GM12878 (cell line): ENCODE measurements around the gene STX3. TPM values are rescaled to one million over a fixed set of nuclear protein-coding genes. Genes with fewer than 3 reads are reported as not detected.

Experiments
- ATAC-seq: fragments of 200-7000 bp; cut with Tn5 transposase; 3 replicates; pipeline ENCODE4 v1.9.1; 2020; ENCODE audit warnings: mild to moderate bottlenecking, moderate library complexity
- BruUV-seq: library from RNA; stranded (reverse); fragments of 400-500 nt; replicated peaks from 2 replicates; lab custom pipeline; 2021; lab: Mats Ljungman, UMichigan
- CTCF ChIA-PET: fragments of 300-600 bp; sonication (Branson Sonifier 250); formaldehyde crosslinking; extraction: SDS; loops from one replicate; lab custom pipeline; 2021; ENCODE audit warnings: inconsistent platforms; lab: Yijun Ruan, JAX
- POLR2A ChIA-PET: fragments of 350-600 bp; formaldehyde crosslinking; extraction: SDS; loops from one replicate; lab custom pipeline; 2021; ENCODE audit warnings: inconsistent platforms; lab: Charles Lee
- RAD21 ChIA-PET: fragments of 300-600 bp; sonication (Branson Sonifier 250); formaldehyde crosslinking; loops from one replicate; lab custom pipeline; 2023; ENCODE audit warnings: antibody characterized with exemption; ENCODE audit not compliant: unreplicated experiment; lab: Charles Lee
- SMC1A ChIA-PET: fragments of 300-600 bp; sonication (Branson Sonifier 250); formaldehyde crosslinking; loops from one replicate; lab custom pipeline; 2023; ENCODE audit not compliant: unreplicated experiment, uncharacterized antibody; lab: Charles Lee
- DNase-seq: peaks from one replicate; pipeline ENCODE4 v3.0.0-alpha.2; 2011; ENCODE audit warnings: low read depth, low spot score
- FAIRE-seq: peaks from 3 replicates; lab custom pipeline; 2011; peaks lifted over from hg19 to GRCh38; lab: Jason Lieb, UNC
- H2AFZ ChIP-seq: 2 replicates; pipeline ENCODE4 v1.6.0; 2011; ENCODE audit warnings: low read depth, low read length, control low read depth; ENCODE audit not compliant: control insufficient read depth
- H3K27ac ChIP-seq: 2 replicates; pipeline ENCODE4 v1.5.1; 2011; ENCODE audit warnings: control low read depth; ENCODE audit not compliant: control insufficient read depth, insufficient read depth
- H3K27me3 ChIP-seq, 2 experiments: replicated peaks in 1 of 2; 2 replicates each; pipeline versions ENCODE4 v1.6.0 to v1.6.1; 2011; ENCODE audit warnings: low read length in 1 of 2; ENCODE audit not compliant: control insufficient read depth in 2 of 2, insufficient read depth in 2 of 2
- H3K36me3 ChIP-seq, 2 experiments: 2 replicates each; pipeline ENCODE4 v1.5.1; 2011; ENCODE audit warnings: low read length in 1 of 2; ENCODE audit not compliant: control insufficient read depth in 2 of 2, insufficient read depth in 2 of 2
- H3K4me1 ChIP-seq: 2 replicates; pipeline ENCODE4 v1.6.1; 2011; ENCODE audit warnings: mild to moderate bottlenecking, low read length, moderate library complexity, mixed read lengths; ENCODE audit not compliant: control insufficient read depth, insufficient read depth
- H3K4me2 ChIP-seq: 2 replicates; pipeline ENCODE4 v1.6.0; 2011; ENCODE audit warnings: control low read depth; ENCODE audit not compliant: control insufficient read depth, insufficient read depth
- H3K4me3 ChIP-seq: fragments of 200-600 bp; sonication (generic); 2 replicates; pipeline ENCODE4 v1.5.1; 2016
- H3K79me2 ChIP-seq: 2 replicates; pipeline ENCODE4 v1.6.0; 2011; ENCODE audit warnings: low read length; ENCODE audit not compliant: control insufficient read depth, insufficient read depth
- H3K9ac ChIP-seq: 2 replicates; pipeline ENCODE4 v1.8.0; 2011; ENCODE audit warnings: low read length, control low read depth, mixed read lengths; ENCODE audit not compliant: control insufficient read depth, insufficient read depth
- H3K9me3 ChIP-seq: replicated peaks from 3 replicates; pipeline ENCODE4 v1.5.1; 2011; ENCODE audit warnings: mild to moderate bottlenecking, low read length; ENCODE audit not compliant: control insufficient read depth, insufficient read depth
- H4K20me1 ChIP-seq: 2 replicates; pipeline ENCODE4 v1.6.0; 2011; ENCODE audit not compliant: control insufficient read depth, insufficient read depth
- BMI1 ChIP-seq: fragments of 450-650 bp; IDR thresholded peaks from 2 replicates; pipeline ENCODE4 v1.6.1; 2016; ENCODE audit warnings: mild to moderate bottlenecking, moderate library complexity, borderline replicate concordance
- CEBPB ChIP-seq, 2 experiments: fragments of 150-350 bp in 1 of 2; IDR thresholded peaks; 2 replicates each; pipeline ENCODE4 v1.6.1; 2012 to 2014; ENCODE audit warnings: low read depth in 2 of 2, low read length in 2 of 2, borderline replicate concordance in 1 of 2, inconsistent platforms in 1 of 2
- EED ChIP-seq: sonication (generic); IDR thresholded peaks from 2 replicates; pipeline ENCODE4 v1.6.1; 2016; ENCODE audit warnings: antibody characterized with exemption, low read depth
- EZH2 ChIP-seq: IDR thresholded peaks from 2 replicates; pipeline ENCODE4 v1.6.1; 2012; ENCODE audit warnings: low read depth, mild to moderate bottlenecking, control low read depth, inconsistent platforms, low read length, borderline replicate concordance; ENCODE audit not compliant: control insufficient read depth
- GABPA ChIP-seq: IDR thresholded peaks from 2 replicates; pipeline ENCODE4 v1.6.1; 2014; ENCODE audit warnings: antibody characterized with exemption, low read depth, mild to moderate bottlenecking, inconsistent platforms
- MEF2A ChIP-seq: IDR thresholded peaks from 2 replicates; pipeline ENCODE4 v1.6.1; 2011; ENCODE audit warnings: low read depth, mild to moderate bottlenecking, low read length, moderate library complexity; ENCODE audit not compliant: insufficient read depth
- MEF2B ChIP-seq: fragments of 450-650 bp; IDR thresholded peaks from 2 replicates; pipeline ENCODE4 v1.6.1; 2018; ENCODE audit warnings: mild to moderate bottlenecking, moderate library complexity; ENCODE audit not compliant: partially characterized antibody, poor library complexity, severe bottlenecking
- RB1 ChIP-seq: fragments of 450-650 bp; formaldehyde crosslinking; IDR thresholded peaks from 2 replicates; pipeline ENCODE4 v1.6.1; 2017; ENCODE audit warnings: mild to moderate bottlenecking, borderline replicate concordance
- SREBF1 ChIP-seq: IDR thresholded peaks from 2 replicates; pipeline ENCODE4 v1.6.1; 2012; ENCODE audit warnings: mild to moderate bottlenecking, low read length
- TBL1XR1 ChIP-seq: IDR thresholded peaks from 2 replicates; pipeline ENCODE4 v1.6.1; 2012; ENCODE audit warnings: low read depth, low read length, improper control_type of control experiment
- ZNF622 ChIP-seq: fragments of 450-650 bp; IDR thresholded peaks from 2 replicates; pipeline ENCODE4 v1.6.1; 2017; ENCODE audit warnings: mild to moderate bottlenecking, inconsistent platforms
- ZSCAN29 ChIP-seq: fragments of 450-650 bp; IDR thresholded peaks from 2 replicates; pipeline ENCODE4 v1.6.1; 2017; ENCODE audit warnings: mild to moderate bottlenecking, moderate library complexity
- WGBS: methylation state at CpG from one replicate; pipeline ENCODE4 v1.1.6; 2016; ENCODE audit warnings: low lambda C conversion rate; ENCODE audit not compliant: insufficient replicate concordance, insufficient coverage; ENCODE audit errors: missing lambda C conversion rate; 5-methylcytosine and 5-hydroxymethylcytosine counted together
- in situ Hi-C: fragments of 300-500 bp; cut with MboI; formaldehyde crosslinking; loops from 9 replicates; pipeline ENCODE4 v1.14.3; 2018; ENCODE audit warnings: mixed read lengths
- intact Hi-C: fragments of 100-400 bp; cut with micrococcal nuclease; formaldehyde crosslinking; loops from one replicate; pipeline ENCODE4 v1.14.2; 2022; ENCODE audit not compliant: unreplicated experiment
- polyA plus RNA-seq, 11 experiments: library from polyadenylated mRNA; depleted of rRNA in 4 of 11; unstranded in 6 of 11; stranded (reverse) in 5 of 11; fragments of >200 nt; fragmentation: Nextera tagmentation in 4 of 11; fragmentation: Illumina TruSeq in 1 of 11; extraction: Ambion mirVana in 4 of 11; extraction: Trizol in 1 of 11; gene quantifications; 1 replicate in 1 of 11; 2 replicates in 10 of 11; pipeline versions ENCODE4 v1.2.1 to v1.2.3, GENCODE V29; 2011 to 2016; ENCODE audit warnings: inconsistent platforms in 2 of 11, missing spikeins in 2 of 11, low read depth in 1 of 11
- total RNA-seq, 4 experiments: library from RNA; depleted of rRNA in 3 of 4; stranded (reverse); fragments of >200 nt in 3 of 4; fragmentation: Illumina TruSeq in 1 of 4; extraction: Trizol in 1 of 4; gene quantifications; 2 replicates each; pipeline versions ENCODE4 v1.2.1 to v1.2.3, GENCODE V29; 2013 to 2021
- TF ChIP-seq, protein P1 (sequence below), 3 experiments: IDR thresholded peaks in 2 of 3; conservative IDR thresholded peaks in 1 of 3; 2 replicates each; pipeline ENCODE4 v1.5.1; 2011; ENCODE audit warnings: low read depth in 3 of 3, low read length in 3 of 3, mild to moderate bottlenecking in 3 of 3, control low read depth in 2 of 3, moderate library complexity in 2 of 3, inconsistent platforms in 1 of 3, mixed read lengths in 1 of 3; ENCODE audit not compliant: control insufficient read depth in 2 of 3, insufficient read depth in 1 of 3; ENCODE audit errors: extremely low read depth in 1 of 3
- TF ChIP-seq, protein P2 (sequence below): IDR thresholded peaks from 2 replicates; pipeline ENCODE4 v1.6.1; 2012; ENCODE audit warnings: improper control_type of control experiment, low read depth, low read length; ENCODE audit not compliant: insufficient replicate concordance
- TF ChIP-seq, protein P3 (sequence below): fragments of 450-650 bp; IDR thresholded peaks from 2 replicates; pipeline ENCODE4 v1.6.1; 2018; ENCODE audit warnings: borderline replicate concordance, mild to moderate bottlenecking; ENCODE audit not compliant: partially characterized antibody

The STX3 gene
- total and polyA plus RNA-seq, 10 of the 15 experiments (the other 5 are each of a cell fraction or from before 2014, with no cell fraction given): 0.11 to 2.5 (median 1.1) TPM

DNA sequence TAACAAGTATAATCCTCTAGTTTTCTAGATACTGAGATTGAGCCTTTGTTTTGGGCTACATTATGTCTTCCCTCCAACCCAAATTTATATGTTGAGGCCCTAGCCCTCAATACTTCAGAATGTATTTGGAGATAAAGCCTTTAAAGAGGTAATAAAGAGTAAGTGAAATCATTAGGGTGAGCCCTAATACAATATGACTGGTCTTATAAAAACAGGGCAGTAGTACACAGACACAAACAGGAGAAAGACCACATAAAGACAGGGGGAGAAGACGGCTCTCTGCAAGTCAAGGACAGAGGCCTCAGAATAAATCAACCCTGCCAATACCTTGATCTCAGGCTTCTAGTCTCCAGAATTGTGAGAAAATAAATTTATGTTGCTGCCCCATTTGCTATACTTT, 47.8 kb upstream of the STX3 start:
- H3K27me3 ChIP-seq: no peaks in the 10 kb centered on the region
- no peaks in the 10 kb centered on the region for H3K4me1 ChIP-seq
- intact Hi-C loops (no loop called here), in situ Hi-C loops (no loop called here)
- 27% methylated on average over 1 of the region's 1 CpG for WGBS
- H3K9me3 ChIP-seq: no peaks in the 10 kb centered on the region
- POLR2A ChIA-PET: interaction anchor here (0.6 kb wide), 1 partner anchor 124 kb away, joined by 8 read pairs; no protein-coding TSS in a partner anchor
- no peaks in the 10 kb centered on the region for H4K20me1 ChIP-seq
- CTCF ChIA-PET: no interaction called here
- H2AFZ ChIP-seq: no peak overlapping the region
- H3K4me3 ChIP-seq: no peak overlapping the region
- FAIRE-seq (no peak), DNase-seq (no peak), ATAC-seq (no peak)
- no peak overlapping the region for H3K9ac ChIP-seq
- SMC1A ChIA-PET: interaction anchor here (1.0 kb wide), 1 partner anchor 19 kb away, joined by 3 read pairs; no protein-coding TSS in a partner anchor
- BruUV-seq: no TSS peak
- H3K27ac ChIP-seq: no peak overlapping the region
- H3K4me2 ChIP-seq: no peak overlapping the region
- H3K79me2 ChIP-seq: no peaks in the 10 kb centered on the region
- RAD21 ChIA-PET: no interaction called here
- no peaks in the 10 kb centered on the region for H3K36me3 ChIP-seq
- TF ChIP-seq BMI1: no peak
- no peak for TF ChIP-seq RB1
- no peak for TF ChIP-seq EZH2
- no peak for TF ChIP-seq GABPA
- TF ChIP-seq, protein P1, sequence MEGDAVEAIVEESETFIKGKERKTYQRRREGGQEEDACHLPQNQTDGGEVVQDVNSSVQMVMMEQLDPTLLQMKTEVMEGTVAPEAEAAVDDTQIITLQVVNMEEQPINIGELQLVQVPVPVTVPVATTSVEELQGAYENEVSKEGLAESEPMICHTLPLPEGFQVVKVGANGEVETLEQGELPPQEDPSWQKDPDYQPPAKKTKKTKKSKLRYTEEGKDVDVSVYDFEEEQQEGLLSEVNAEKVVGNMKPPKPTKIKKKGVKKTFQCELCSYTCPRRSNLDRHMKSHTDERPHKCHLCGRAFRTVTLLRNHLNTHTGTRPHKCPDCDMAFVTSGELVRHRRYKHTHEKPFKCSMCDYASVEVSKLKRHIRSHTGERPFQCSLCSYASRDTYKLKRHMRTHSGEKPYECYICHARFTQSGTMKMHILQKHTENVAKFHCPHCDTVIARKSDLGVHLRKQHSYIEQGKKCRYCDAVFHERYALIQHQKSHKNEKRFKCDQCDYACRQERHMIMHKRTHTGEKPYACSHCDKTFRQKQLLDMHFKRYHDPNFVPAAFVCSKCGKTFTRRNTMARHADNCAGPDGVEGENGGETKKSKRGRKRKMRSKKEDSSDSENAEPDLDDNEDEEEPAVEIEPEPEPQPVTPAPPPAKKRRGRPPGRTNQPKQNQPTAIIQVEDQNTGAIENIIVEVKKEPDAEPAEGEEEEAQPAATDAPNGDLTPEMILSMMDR (IDR thresholded peaks at IDR 0.05 in 2 of 3, conservative IDR thresholded peaks at IDR 0.05 in 1 of 3; ENCODE audit: control insufficient read depth in 2 of 3, extremely low read depth in 1 of 3, insufficient read depth in 1 of 3, low read depth in 3 of 3, low read length in 3 of 3): no peak
- TF ChIP-seq SREBF1: no peak
- TF ChIP-seq, protein P2, sequence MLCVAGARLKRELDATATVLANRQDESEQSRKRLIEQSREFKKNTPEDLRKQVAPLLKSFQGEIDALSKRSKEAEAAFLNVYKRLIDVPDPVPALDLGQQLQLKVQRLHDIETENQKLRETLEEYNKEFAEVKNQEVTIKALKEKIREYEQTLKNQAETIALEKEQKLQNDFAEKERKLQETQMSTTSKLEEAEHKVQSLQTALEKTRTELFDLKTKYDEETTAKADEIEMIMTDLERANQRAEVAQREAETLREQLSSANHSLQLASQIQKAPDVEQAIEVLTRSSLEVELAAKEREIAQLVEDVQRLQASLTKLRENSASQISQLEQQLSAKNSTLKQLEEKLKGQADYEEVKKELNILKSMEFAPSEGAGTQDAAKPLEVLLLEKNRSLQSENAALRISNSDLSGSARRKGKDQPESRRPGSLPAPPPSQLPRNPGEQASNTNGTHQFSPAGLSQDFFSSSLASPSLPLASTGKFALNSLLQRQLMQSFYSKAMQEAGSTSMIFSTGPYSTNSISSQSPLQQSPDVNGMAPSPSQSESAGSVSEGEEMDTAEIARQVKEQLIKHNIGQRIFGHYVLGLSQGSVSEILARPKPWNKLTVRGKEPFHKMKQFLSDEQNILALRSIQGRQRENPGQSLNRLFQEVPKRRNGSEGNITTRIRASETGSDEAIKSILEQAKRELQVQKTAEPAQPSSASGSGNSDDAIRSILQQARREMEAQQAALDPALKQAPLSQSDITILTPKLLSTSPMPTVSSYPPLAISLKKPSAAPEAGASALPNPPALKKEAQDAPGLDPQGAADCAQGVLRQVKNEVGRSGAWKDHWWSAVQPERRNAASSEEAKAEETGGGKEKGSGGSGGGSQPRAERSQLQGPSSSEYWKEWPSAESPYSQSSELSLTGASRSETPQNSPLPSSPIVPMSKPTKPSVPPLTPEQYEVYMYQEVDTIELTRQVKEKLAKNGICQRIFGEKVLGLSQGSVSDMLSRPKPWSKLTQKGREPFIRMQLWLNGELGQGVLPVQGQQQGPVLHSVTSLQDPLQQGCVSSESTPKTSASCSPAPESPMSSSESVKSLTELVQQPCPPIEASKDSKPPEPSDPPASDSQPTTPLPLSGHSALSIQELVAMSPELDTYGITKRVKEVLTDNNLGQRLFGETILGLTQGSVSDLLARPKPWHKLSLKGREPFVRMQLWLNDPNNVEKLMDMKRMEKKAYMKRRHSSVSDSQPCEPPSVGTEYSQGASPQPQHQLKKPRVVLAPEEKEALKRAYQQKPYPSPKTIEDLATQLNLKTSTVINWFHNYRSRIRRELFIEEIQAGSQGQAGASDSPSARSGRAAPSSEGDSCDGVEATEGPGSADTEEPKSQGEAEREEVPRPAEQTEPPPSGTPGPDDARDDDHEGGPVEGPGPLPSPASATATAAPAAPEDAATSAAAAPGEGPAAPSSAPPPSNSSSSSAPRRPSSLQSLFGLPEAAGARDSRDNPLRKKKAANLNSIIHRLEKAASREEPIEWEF: no peak
- TF ChIP-seq EED: no peak
- TF ChIP-seq MEF2B: no peak
- no peak for TF ChIP-seq TBL1XR1
- no peak for TF ChIP-seq CEBPB (IDR thresholded peaks at IDR 0.05; ENCODE audit: borderline replicate concordance in 1 of 2, low read depth in 2 of 2, low read length in 2 of 2)
- TF ChIP-seq, protein P3, sequence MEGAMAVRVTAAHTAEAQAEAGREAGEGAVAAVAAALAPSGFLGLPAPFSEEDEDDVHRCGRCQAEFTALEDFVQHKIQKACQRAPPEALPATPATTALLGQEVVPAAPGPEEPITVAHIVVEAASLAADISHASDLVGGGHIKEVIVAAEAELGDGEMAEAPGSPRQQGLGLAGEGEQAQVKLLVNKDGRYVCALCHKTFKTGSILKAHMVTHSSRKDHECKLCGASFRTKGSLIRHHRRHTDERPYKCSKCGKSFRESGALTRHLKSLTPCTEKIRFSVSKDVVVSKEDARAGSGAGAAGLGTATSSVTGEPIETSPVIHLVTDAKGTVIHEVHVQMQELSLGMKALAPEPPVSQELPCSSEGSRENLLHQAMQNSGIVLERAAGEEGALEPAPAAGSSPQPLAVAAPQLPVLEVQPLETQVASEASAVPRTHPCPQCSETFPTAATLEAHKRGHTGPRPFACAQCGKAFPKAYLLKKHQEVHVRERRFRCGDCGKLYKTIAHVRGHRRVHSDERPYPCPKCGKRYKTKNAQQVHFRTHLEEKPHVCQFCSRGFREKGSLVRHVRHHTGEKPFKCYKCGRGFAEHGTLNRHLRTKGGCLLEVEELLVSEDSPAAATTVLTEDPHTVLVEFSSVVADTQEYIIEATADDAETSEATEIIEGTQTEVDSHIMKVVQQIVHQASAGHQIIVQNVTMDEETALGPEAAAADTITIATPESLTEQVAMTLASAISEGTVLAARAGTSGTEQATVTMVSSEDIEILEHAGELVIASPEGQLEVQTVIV: no peak
- TF ChIP-seq ZNF622: no peak
- no peak for TF ChIP-seq MEF2A
- TF ChIP-seq ZSCAN29: no peak
